ENCODE measurements around the gene AP1G2.
A peak's percentile ranks its signal among the peaks of the same experiment; 100 is the strongest.

Gene AP1G2

DNA sequence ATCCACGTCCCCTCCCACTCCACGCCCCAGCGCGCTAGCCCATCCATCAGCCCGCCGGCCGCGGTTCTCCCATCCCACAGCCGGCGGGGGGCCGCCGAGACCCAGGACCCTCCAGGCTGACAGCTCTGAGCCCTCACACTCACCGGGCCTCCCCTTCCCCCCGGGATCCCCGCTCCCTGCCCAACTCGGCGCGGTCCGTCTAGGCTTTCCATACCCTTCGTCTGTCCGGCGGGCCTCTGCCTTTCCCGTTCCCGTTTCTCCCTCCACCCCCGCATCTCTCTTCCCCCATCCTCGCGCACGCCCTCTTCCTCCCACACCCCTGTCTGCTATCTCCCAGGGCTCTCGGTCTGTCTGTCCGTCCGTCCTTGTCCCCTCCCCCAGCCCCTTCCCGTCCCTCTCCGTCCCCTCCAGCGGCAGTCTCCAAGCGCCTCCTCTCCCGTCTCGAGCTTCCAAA, 16.8 kb downstream of the AP1G2 start:
- no peaks in the 10 kb centered on the region for H3K27me3 Mint-ChIP-seq
- ATAC-seq (ENCODE audit: low read depth) (no peak), DNase-seq (ENCODE audit: low spot score in 2 of 2) (no peak)
- H3K9me3 Mint-ChIP-seq = no peaks in the 10 kb centered on the region
- H3K36me3 Mint-ChIP-seq = no peaks in the 10 kb centered on the region
- H3K4me3 Mint-ChIP-seq = no peak overlapping the region
- no peak overlapping the region for H3K27ac Mint-ChIP-seq
- peaks cover 8% of the 10 kb centered on the region for H3K4me1 Mint-ChIP-seq

GRCh38 chr14:23550131-23550811, 17.3 kb downstream of the AP1G2 start:
- Mint-ChIP-seq H3K36me3 (no peaks in the 10 kb centered on the region), H3K9me3 (no peaks in the 10 kb centered on the region), H3K4me1 (peaks cover 4% of the 10 kb centered on the region), H3K27me3 (no peaks in the 10 kb centered on the region), H3K27ac (no peak overlapping the region), H3K4me3 (no peak overlapping the region)
- DNase-seq (ENCODE audit: low spot score in 2 of 2) (no peak), ATAC-seq (ENCODE audit: low read depth) (no peak)

- no peak for DNase-seq (ENCODE audit: low spot score in 2 of 2)
- H3K27ac Mint-ChIP-seq = no peak overlapping the region
Measured at GRCh38 chr14:23548351-23549318, 19.0 kb downstream of the AP1G2 start.

GRCh38 chr14:23547924-23548323, 19.7 kb downstream of the AP1G2 start:
- ATAC-seq (ENCODE audit: low read depth) (no peak), DNase-seq (ENCODE audit: low spot score in 2 of 2) (no peak)
- Mint-ChIP-seq H3K27ac (no peak overlapping the region), H3K4me1 (peaks cover 3% of the 10 kb centered on the region), H3K4me3 (no peak overlapping the region), H3K36me3 (no peaks in the 10 kb centered on the region), H3K27me3 (no peaks in the 10 kb centered on the region), H3K9me3 (no peaks in the 10 kb centered on the region)

More at GRCh38 chr14:23548351-23549318, 19.0 kb downstream of the AP1G2 start:
- H3K4me3 Mint-ChIP-seq = no peak overlapping the region
- ATAC-seq (ENCODE audit: low read depth) = no peak
- no peaks in the 10 kb centered on the region for H3K36me3 Mint-ChIP-seq
- H3K27me3 Mint-ChIP-seq = no peaks in the 10 kb centered on the region
- H3K4me1 Mint-ChIP-seq = peaks cover 3% of the 10 kb centered on the region
- H3K9me3 Mint-ChIP-seq = no peaks in the 10 kb centered on the region

DNA sequence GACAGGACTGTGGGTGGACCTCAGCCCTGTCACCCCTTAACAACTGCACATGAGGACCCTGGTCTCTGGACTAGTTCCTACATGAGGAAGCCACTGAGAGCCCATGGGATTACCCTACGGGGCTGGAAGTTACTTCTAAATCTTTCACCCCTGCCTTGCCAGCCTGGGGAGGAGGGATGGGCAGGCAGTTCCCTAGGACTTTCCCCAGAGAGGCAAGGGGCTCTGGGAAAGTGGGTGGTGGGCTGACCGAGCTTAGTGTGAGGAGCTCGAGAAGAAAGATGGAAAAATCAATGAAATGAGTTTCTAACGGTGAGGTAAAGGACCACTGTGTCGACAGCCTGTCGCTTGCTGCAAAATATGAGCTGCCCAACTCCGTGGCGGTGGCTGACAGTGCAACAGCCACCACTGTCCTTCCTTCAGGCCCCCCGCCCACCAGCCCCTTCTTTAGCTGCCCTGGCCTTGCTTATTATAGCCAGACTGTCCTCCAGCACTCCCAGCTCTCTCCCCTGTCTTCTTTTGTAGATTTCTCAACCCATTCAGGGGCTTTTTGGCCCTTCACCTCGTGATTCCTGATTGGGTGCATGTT, 21.0 kb downstream of the AP1G2 start:
- Mint-ChIP-seq H3K36me3 (no peaks in the 10 kb centered on the region), H3K27me3 (no peaks in the 10 kb centered on the region), H3K4me1 (peaks cover 3% of the 10 kb centered on the region), H3K4me3 (no peak overlapping the region), H3K27ac (no peak overlapping the region), H3K9me3 (no peaks in the 10 kb centered on the region)
- ATAC-seq (ENCODE audit: low read depth) (no peak), DNase-seq (ENCODE audit: low spot score in 2 of 2) (no peak)

DNA sequence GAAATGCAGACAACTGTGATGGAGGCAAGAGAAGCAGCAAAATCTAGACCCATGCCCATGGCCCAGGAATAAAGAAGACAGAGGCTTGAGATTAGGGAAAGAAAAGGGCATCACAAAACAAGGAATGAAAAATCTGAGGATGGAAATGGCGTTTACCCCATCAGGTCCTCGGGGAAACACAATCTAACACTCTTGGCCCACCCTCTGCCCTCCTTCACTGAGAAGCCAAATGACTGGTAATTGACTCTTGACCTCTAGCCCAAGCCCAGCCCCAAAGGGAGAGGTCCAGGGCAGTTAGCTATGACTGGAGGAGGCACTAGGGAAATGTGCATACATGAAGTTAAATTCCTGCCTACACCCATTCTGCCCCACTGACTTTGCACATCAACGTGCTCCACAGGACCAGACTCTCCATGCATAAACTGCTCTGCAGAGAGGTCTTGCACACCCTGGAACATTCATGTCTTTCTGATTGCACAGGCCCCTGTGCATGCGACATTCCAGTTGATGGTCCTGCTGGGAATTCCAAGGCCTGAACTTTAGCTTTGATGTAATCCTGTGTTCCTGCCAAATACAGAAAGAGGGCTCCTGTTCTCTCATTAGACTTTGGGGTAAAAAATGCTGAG, 21.7 kb downstream of the AP1G2 start:
- H3K4me3 Mint-ChIP-seq = no peak overlapping the region
- DNase-seq (ENCODE audit: low spot score in 2 of 2) (no peak), ATAC-seq (ENCODE audit: low read depth) (no peak)
- H3K4me1 Mint-ChIP-seq = peaks cover 3% of the 10 kb centered on the region
- no peak overlapping the region for H3K27ac Mint-ChIP-seq
- no peaks in the 10 kb centered on the region for H3K27me3 Mint-ChIP-seq
- no peaks in the 10 kb centered on the region for H3K36me3 Mint-ChIP-seq
- H3K9me3 Mint-ChIP-seq = no peaks in the 10 kb centered on the region

GRCh38 chr14:23544511-23545447, 22.8 kb downstream of the AP1G2 start:
- DNase-seq (ENCODE audit: low spot score in 2 of 2) (no peak), ATAC-seq (ENCODE audit: low read depth) (no peak)
- peaks cover 3% of the 10 kb centered on the region for H3K4me1 Mint-ChIP-seq
- no peaks in the 10 kb centered on the region for H3K36me3 Mint-ChIP-seq
- no peak overlapping the region for H3K27ac Mint-ChIP-seq
- no peaks in the 10 kb centered on the region for H3K9me3 Mint-ChIP-seq
- no peaks in the 10 kb centered on the region for H3K27me3 Mint-ChIP-seq
- H3K4me3 Mint-ChIP-seq = no peak overlapping the region

DNA sequence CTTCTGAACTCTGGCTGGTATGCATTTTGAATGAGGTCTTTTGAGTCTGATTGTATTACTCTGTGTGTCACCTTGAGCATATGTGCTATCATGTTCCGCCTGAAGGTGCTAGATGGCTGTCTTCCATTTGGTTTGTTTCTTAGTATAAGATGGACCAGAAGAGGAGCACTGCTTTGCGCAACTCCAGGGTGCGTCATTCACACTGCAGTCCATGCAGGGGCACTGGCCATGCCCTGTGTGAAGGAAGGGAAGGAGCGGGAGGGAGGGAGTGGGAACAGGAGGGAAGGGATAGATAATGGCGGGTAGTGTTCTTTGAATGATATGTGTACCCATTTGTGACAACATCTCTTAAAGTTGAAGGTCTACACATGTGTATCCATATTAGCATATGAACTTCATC, 24.2 kb downstream of the AP1G2 start:
- H3K36me3 Mint-ChIP-seq = no peaks in the 10 kb centered on the region
- H3K4me1 Mint-ChIP-seq = peaks cover 3% of the 10 kb centered on the region
- no peak for DNase-seq (ENCODE audit: low spot score in 2 of 2)
- no peak for ATAC-seq (ENCODE audit: low read depth)
- no peak overlapping the region for H3K4me3 Mint-ChIP-seq
- H3K27me3 Mint-ChIP-seq = no peaks in the 10 kb centered on the region
- no peak overlapping the region for H3K27ac Mint-ChIP-seq
- no peaks in the 10 kb centered on the region for H3K9me3 Mint-ChIP-seq

DNA sequence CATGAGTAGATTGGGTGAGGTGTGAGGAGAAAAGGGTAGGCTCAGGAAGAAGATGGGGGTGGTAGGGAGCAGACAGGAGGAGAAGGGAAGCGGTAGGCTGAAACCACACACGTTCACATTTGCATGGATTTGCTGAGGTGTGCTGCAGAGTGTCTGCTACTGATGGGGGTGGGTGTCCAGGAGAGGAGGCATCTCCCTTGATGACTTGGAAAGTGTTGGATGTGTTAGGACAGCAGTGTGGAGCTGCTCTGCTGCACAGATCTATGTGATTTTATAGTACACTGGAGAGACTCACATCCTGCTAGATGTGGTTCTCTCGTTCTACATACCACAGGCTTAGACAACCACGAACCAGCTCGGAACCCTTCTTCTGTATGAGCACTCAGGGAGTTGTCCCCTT, 25.3 kb downstream of the AP1G2 start:
- Mint-ChIP-seq H3K27me3 (no peaks in the 10 kb centered on the region), H3K9me3 (no peaks in the 10 kb centered on the region), H3K36me3 (no peaks in the 10 kb centered on the region), H3K27ac (no peak overlapping the region), H3K4me1 (peaks cover 3% of the 10 kb centered on the region), H3K4me3 (no peak overlapping the region)
- DNase-seq (ENCODE audit: low spot score in 2 of 2) = no peak
- ATAC-seq (ENCODE audit: low read depth) = no peak

GRCh38 chr14:23540141-23540469, 27.5 kb downstream of the AP1G2 start:
- no peak overlapping the region for H3K27ac Mint-ChIP-seq
- H3K4me3 Mint-ChIP-seq = no peak overlapping the region
- ATAC-seq (ENCODE audit: low read depth) (no peak), DNase-seq (ENCODE audit: low spot score in 2 of 2) (no peak)
- peaks cover 2% of the 10 kb centered on the region for H3K36me3 Mint-ChIP-seq
- H3K9me3 Mint-ChIP-seq = no peaks in the 10 kb centered on the region
- H3K27me3 Mint-ChIP-seq = no peaks in the 10 kb centered on the region
- H3K4me1 Mint-ChIP-seq = peaks cover 3% of the 10 kb centered on the region

DNA sequence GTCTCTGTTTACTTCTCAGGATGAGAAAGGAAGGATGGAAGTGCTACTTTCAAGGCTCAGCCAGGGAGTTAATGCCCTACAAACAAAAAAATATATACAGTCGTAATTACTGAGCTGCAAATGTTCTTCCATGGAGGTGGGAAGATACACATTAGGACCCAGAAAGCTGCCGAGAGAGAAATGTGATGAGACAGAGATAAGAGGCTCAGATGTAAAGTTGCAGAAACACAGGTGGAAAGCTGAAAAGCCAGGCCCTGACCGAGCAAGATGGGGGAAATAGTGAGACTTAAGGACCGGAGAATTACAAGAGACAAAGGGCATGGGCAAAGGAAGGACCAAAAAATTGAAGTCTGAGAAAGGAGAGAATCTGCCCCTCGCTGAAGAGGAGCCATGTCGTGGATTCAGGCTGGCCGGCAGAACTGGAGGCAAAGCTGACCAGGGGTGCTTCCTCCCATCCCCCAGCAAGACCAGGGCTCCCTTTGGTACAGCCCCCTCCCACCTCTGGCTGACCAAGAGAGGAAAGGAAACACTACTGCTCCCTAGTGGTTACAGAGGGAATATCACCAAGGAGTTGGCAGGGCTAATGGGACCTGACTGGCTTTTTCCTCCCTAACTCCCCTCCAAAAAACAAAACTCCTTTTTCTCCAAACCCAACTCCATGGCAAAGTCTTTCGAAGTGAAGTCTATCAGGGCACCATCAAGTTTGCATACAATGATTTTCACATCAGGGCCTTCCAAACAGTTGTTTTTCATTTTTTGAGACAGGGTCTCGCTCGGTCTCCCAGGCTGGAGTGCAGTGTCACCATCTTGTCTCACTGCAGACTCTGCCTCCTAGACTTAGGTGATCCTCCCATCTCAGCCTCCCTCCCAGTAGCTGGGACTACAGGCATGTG, 28.1 kb downstream of the AP1G2 start:
- Mint-ChIP-seq H3K4me1 (peaks cover 3% of the 10 kb centered on the region), H3K27ac (no peak overlapping the region), H3K36me3 (peaks cover 2% of the 10 kb centered on the region), H3K4me3 (no peak overlapping the region), H3K27me3 (no peaks in the 10 kb centered on the region), H3K9me3 (no peaks in the 10 kb centered on the region)
- peak in 1 of 2 donors; percentile 38 for DNase-seq (ENCODE audit: low spot score in 2 of 2)
- peak; percentile 63 for ATAC-seq (ENCODE audit: low read depth)

- H3K27ac Mint-ChIP-seq = no peak overlapping the region
- no peaks in the 10 kb centered on the region for H3K27me3 Mint-ChIP-seq
- DNase-seq (ENCODE audit: low spot score in 2 of 2) (no peak), ATAC-seq (ENCODE audit: low read depth) (no peak)
- H3K36me3 Mint-ChIP-seq = peaks cover 2% of the 10 kb centered on the region
- H3K9me3 Mint-ChIP-seq = no peaks in the 10 kb centered on the region
- peaks cover 3% of the 10 kb centered on the region for H3K4me1 Mint-ChIP-seq
- no peak overlapping the region for H3K4me3 Mint-ChIP-seq
Measured at GRCh38 chr14:23538785-23539184, 28.8 kb downstream of the AP1G2 start.

All from memory B cell (primary cell).